ENCODE results near the gene TNFAIP1.
"Not testable (repeated sequence)": the region's sequence is repeated elsewhere in the genome, so short reads cannot be mapped to it uniquely, and the experiment has no call there.

Gene TNFAIP1

DNA sequence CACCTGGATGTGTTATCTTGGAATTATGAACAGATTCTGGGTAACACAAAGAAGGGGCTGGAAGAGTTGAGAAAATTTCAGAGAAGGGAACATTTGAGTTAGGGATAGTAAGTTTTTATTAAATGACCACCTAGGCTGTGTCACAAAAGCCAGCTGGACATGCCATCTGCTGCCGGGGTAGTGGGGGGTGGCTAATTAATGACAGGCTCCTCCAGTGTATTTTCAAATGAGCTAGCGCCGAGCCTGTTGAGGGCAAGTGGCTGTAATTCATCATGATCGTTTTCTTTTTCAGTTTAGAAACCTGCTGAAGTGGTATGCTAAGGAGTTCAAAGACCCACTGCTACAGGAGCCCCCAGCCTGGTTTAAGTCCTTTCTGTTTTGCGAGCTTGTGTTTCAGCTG, 10.3 kb upstream of the TNFAIP1 start:
- DNase-seq = no peak

- DNase-seq = no peak
These were observed 9.4 kb upstream of the TNFAIP1 start for GRCh38 chr17:28326114-28326513.

DNA sequence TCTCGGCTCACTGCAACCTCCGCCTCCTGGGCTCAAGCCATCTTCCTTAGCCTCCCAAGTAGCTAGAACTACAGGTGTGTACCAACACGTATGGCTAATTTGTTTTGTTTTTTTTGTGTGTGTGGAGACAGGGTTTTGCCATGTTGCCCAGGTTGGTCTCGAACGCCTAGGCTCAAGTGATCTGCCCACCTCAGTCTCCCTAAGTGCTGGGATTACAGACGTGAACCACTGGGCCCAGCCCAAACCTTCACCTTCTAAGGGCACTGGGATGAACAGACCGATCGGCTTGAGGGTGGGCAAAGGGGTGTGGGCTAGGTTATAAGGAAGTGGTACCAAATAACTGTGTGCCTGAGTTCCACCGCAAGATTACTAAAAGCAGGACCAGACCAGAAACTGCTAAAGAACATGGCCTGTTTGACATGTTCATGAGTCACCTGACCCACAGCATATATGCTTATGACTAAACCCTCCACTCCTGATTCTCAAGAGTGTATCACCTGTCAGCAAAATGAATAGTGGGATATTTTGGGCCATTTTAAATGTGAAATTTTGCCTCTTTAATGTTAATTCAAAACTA, 8.4 kb upstream of the TNFAIP1 start:
- no peak for DNase-seq

- DNase-seq = no peak
These were observed 7.9 kb upstream of the TNFAIP1 start for GRCh38 chr17:28327709-28328108.

DNA sequence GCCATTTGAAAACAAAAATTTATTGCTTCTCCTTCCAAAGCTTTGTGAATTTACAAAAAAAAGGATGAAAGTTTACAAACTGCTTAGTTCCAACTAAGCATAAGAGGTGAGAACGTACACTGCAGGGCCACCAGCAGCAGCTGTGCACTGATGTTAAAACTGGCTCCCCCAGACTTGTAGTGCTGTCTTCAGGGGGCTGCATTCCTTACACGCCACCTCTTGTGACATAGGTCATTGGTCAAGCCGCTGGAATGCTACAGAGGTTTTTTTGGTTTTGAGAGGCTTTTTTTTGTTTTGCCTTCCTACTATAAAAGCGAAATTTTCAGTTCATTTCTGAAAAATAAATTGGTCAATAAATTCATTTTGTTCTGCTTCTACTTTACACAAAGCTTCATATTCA, 7.2 kb upstream of the TNFAIP1 start:
- DNase-seq = no peak

GRCh38 chr17:28330671-28331070, 4.9 kb upstream of the TNFAIP1 start:
- no peak for DNase-seq

DNA sequence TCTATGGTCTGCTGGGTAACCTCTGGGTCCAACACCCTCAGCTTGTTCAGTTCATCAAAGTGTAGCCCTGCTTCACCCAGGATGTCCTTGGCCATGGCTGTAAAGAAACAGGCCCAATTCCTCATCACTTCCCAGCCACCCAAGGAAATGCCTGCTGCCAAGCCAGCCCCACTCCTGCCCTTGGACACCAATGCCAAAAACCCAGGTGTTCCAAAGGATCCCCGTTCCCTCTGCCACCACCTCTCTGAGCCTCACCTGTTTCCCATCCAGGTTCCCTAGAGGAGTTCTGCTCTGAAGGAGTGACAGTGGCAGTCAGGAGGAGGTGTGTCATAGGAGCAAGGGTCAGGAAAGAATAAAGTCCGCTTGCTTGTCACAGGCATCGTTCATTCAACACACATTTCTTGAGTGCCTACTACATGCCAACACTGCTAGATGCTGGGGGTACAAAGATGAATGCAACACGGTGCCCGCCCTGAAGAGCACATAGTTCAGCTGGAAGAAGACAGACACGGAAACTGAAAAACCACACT, 3.6 kb upstream of the TNFAIP1 start:
- DNase-seq = no peak

DNA sequence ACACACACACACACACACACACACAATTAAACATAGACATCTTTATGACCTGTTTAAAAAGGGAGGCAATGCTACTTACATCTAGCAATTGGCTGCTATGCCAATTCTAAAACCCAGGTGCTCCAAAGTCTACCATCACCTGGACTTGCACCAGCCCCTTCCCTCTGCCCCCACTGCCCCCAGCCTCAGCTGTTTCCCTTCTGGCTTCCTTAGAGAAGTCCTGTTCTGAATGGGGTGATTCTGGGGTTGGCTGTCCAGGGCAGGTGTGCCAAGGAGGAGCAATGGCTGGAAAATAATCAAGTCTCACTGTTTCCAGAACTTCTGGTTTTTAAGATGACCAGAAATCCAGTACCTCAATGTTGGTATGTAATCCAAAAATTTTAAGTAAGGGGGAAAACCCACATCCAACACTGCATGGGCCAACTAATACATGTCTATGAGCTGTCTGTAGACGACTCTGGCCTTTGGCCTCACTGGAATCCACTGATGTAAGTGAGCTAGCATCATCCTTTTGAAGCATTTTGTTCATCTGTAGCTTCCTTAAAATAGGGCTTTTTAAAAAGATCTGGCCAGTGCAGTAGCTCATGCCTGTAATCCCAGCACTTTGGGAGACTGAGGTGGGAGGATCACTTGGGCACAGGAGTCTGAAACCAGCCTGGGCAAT, 2.3 kb upstream of the TNFAIP1 start:
- DNase-seq = no peak

GRCh38 chr17:28334171-28334570, 1.4 kb upstream of the TNFAIP1 start:
- DNase-seq = no peak

DNA sequence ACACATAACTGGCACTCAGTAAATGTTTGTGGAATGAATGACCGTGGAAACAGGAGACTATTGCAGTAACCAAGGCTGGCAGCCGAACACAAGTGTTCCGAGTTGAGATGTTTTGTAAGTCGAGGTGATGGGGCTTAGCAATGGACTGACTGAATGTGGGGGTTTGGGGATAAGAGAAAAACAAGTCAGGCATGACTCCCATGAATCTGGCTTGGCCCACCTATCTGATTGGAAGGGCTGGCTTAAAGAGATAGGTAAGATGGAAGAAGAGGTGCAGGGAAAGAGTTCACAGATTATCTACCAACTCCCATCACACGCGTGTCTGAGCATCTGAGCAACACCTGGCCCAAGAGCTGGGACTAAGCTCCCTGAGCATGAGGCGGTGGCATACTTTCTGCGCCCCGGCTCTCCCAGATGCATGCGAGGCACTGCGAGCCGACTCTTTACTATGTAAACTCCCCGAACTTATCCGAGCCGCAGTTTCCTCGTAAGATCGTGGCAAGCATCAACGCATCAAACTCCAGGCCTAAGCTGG, 828 bp upstream of the TNFAIP1 start:
- no peak for DNase-seq

- DNase-seq = peak in 1 of 2 donors; percentile 29
These were observed 654 bp downstream of the TNFAIP1 start for GRCh38 chr17:28335959-28336871.

- no peak for DNase-seq
These were observed 2.7 kb downstream of the TNFAIP1 start for GRCh38 chr17:28338056-28338768.

- DNase-seq = not testable (repeated sequence)
These were observed 3.2 kb downstream of the TNFAIP1 start for GRCh38 chr17:28338769-28339212.

- no peak for DNase-seq
These were observed 3.9 kb downstream of the TNFAIP1 start for GRCh38 chr17:28339431-28339830.

- DNase-seq = no peak
These were observed 4.8 kb downstream of the TNFAIP1 start for GRCh38 chr17:28340374-28340773.

GRCh38 chr17:28341516-28341915, 6.0 kb downstream of the TNFAIP1 start:
- no peak for DNase-seq

GRCh38 chr17:28342313-28342712, 6.8 kb downstream of the TNFAIP1 start:
- no peak for DNase-seq

DNA sequence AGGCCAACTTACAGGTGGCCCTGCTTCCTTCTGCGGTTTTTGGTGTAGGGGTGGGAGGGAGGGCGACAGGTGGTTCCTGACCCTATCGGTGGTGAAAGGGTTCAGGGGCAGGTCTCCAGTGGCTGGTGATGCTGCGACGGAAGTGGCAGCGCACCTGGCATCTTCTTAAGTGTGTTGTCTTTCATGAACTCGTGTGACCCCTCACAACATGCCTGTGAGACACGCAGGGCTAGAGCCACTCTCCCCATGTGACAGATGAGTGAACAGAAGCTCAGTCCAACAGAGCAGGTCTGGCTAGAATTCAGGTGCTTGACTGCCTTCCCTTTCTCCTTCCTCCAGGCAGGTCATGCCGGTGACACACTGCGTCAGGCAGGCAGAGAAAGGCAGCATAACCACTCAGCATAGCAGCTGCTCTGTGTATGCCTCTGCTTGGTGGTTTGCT, 8.0 kb downstream of the TNFAIP1 start:
- no peak for DNase-seq

GRCh38 chr17:28344011-28344410, 8.4 kb downstream of the TNFAIP1 start:
- no peak for DNase-seq

DNA sequence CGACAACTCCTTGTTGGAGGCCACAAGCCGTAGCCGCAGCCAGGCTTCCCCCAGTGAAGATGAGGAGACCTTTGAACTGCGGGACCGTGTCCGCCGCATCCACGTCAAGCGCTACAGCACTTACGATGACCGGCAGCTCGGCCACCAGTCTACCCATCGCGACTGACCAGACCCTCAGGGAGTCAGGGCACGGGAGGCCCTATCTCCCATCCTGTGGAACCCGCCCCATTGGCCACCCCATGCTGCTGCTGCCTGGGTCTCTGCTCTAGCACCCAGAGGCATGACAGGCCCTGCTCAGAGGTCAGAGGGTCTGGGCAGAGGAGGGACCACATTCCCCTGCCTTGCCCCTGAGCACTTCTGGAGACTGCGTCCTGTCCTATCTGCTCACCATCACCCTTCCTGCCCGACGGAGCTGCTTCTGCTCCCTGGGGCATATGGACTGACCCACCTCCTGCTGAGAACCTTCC, 8.9 kb downstream of the TNFAIP1 start:
- DNase-seq = no peak

- no peak for DNase-seq
These were observed 10.0 kb downstream of the TNFAIP1 start for GRCh38 chr17:28345419-28346198.

- DNase-seq = no peak
These were observed 10.6 kb downstream of the TNFAIP1 start for GRCh38 chr17:28346199-28346580.
